Measurements from ENCODE around the gene ZG16B. TPM values are rescaled to one million over a fixed set of nuclear protein-coding genes. Genes with fewer than 3 reads are reported as not detected.

ZG16B gene
- 0.48 TPM for polyA plus RNA-seq (ENCODE audit: insufficient read length)
- long read RNA-seq, donor 1 = 0 reads
- long read RNA-seq, donor 2 = 0 reads
- long read RNA-seq, donor 3 = 0 reads
- long read RNA-seq, donor 4 = 0 reads
- long read RNA-seq, donor 5 = 0 reads
- long read RNA-seq, donor 6 = 0 reads
- long read RNA-seq, donor 7, partial matches to known transcripts = 0 of 1 reads
- long read RNA-seq, donor 7, other reads (novel, unspliced or antisense) = 0 of 1 reads
- long read RNA-seq, donor 8 = 0 reads

- DNase-seq = no peak
Observed at GRCh38 chr16:2829501-2830354, at the start of gene ZG16B. Gene ZG16B (plus strand): TSS chr16:2830303. CDS start chr16:2830442, 139 bp downstream.

DNA sequence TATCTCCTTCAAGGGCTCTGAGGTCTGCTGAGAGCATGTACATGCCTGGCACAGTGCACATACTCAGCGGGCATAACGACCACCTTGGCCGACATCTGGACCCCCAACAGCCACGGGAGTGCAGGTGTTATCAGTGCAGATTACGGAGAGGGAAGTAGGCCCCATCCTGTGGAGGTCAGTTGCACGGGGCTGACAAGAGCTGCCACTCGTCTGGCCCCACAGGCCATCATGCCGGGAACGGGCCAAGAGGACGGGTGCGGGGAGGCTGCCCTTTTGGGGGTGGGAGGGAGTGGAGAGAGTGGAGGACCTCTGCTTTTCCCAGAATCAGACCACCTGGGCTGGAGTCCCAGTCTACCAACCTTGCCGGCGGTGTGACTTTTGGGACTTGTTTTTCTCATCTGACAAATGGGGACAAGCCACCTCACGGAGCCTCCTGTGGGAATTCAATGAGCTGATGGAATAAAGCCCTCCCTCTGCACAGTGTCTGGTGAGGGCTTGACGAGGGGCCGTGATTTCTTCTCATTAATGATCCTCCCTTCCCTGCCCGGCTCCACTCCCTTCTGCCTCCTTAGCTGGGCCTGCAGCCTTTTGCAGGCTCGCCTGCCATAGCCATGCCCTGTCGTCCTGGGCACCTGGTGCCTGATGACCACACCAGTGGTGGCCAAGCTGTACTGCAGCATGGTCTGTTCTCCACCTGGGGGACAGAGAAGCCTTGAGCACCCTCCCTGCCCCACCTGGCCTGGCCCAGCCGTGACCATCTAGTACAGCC, 47.3 kb upstream of the ZG16B start:
- DNase-seq = no peak

GRCh38 chr16:2783581-2784357, 46.3 kb upstream of the ZG16B start:
- no peak for DNase-seq

GRCh38 chr16:2784358-2785100, 45.6 kb upstream of the ZG16B start:
- no peak for DNase-seq

DNA sequence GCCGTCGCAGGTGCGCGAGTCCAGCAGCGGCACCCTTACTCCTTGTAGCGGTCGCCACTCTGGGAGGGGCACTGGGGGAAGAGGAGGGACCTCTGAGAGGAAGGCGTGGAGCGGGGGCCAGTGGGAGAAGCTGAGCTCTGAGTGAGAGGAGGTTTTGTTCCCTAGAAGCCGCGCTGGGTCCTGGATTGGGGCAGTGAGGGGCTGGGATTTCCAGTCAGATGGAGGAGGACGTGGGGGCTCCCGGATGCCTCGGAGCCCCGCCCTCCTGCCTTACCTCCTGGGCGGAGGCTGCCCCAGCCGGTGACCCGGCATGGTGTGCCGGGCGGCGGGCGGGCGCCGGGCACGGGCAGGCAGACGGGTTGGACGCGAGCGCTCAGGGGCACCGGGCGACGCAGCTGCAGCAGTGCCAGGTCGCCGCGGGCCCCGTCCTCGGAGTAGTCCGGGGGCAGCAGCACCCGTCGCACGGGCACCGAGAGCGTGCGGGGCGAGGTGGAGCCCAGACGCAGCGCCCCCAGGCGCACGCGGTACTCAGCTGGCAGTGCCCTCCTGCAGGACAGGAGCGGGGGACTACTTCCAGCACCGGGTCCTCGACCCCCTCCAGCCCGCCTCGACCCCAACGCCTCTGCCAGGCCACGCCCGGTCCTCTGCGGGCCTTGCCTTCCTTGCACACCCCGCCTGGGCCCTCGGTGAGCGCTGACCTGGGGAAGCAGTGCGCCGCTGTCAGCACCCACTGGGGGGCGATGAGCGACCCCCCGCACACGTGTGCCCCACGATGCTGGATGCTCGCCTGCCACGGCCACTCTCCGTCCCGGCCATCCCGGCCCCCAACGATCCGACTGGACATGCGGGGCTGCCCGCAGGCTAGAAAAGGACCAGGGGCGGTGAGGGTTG, 44.8 kb upstream of the ZG16B start:
- no peak for DNase-seq

DNA sequence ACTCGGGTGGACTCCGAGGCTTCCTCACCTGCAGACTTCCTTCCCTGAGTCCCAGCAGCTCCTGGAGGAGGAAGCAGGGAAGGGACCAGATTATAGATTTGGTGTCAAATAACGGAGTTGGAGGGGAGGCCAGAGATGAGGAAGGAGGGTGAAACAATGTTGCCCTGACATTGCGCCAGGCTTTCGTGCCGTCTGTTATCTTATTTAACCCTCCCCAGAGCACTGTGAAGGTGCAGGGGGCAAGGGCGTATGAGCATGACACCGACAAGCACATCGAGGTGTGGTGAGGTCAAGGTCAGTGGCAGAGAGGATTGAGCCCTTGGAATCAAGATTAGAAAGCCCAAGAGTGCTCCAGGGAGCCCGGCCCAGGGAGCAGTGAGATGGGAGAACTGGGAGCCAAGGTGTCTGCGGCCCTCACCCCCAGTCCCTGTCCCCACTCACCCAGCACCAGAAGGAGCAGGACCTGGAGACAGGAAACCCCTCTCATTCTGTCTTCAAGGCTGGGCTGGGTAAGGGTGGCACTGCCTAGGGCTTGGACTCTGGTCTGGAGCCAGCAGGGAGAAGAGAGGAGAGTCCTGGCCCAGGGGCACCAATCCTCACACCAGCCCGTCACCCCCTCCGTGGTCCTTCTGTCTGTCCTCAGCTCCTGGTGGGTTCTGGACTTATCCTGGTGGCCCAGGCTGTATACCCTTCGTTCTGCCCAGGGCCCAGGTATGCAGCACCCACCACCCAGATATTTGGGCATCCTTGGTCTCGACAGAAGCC, 43.9 kb upstream of the ZG16B start:
- DNase-seq = no peak

GRCh38 chr16:2786826-2787151, 43.3 kb upstream of the ZG16B start:
- no peak for DNase-seq

DNA sequence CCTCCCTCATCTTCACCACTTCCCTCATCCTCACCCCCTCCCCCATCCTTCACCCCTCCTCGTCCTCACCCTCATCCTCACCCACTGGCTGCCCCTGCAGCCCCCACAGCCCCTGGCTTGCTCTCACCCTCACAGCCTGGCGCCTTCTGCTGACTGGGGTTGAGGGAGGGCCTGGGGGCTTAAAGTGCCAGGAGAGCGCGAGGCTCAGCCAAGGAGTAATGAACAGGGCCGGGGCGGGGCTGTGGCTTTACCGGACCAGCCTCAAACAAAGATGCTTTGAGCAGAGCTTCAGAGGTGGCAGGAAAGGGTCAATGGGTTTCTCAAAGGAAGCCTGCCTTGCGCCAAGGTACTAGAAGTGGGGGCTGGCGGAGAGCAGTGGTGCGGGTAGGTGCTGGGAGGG, 42.7 kb upstream of the ZG16B start, which contains the start of gene PRSS33:
Gene PRSS33, minus strand, starts transcription at position 155 of the 400 bp plus-strand sequence. CDS start 1,013 bp downstream, outside the sequence.
- no peak for DNase-seq

- no peak for DNase-seq
Observed at GRCh38 chr16:2787961-2788360, 42.1 kb upstream of the ZG16B start.

DNA sequence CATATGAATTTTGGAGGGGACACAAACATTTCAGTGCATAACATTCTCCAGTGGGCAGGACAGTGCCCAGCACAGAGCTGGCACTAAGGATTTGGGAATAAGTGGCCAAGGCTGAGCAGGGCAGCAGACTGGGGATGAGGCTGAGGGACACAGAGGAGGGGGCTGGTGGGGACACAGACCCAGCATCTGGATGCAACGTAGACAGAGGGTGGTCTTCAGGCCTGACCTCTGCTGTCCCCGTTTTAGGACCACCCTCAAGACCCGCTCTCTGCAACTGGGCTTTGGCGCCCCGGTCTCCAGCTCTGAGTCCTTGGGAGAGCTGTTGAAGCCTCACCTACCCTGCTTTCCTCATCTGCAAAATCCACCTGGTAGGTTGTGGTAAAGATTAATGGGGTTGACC, 39.5 kb upstream of the ZG16B start:
- DNase-seq = no peak

- no peak for DNase-seq
Observed at GRCh38 chr16:2791174-2791573, 38.9 kb upstream of the ZG16B start.

DNA sequence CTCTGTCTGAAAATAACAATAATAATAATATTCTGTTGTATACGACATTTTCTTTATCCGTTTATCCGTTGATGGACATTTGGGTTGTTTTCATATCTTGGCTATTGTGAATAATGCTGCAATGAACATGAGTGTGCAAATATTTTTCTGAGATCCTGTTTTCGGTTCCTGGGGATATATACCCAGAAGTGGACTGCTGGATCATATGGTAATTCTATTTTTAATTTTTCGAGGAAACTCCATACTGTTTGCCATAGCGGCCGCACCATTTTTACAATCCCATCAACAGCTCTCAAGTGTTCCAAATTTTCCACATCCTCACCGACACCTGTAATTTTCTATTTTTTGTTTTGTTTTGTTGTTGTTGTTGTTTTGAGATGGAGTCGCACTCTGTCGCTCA, 37.2 kb upstream of the ZG16B start:
- DNase-seq = no peak

DNA sequence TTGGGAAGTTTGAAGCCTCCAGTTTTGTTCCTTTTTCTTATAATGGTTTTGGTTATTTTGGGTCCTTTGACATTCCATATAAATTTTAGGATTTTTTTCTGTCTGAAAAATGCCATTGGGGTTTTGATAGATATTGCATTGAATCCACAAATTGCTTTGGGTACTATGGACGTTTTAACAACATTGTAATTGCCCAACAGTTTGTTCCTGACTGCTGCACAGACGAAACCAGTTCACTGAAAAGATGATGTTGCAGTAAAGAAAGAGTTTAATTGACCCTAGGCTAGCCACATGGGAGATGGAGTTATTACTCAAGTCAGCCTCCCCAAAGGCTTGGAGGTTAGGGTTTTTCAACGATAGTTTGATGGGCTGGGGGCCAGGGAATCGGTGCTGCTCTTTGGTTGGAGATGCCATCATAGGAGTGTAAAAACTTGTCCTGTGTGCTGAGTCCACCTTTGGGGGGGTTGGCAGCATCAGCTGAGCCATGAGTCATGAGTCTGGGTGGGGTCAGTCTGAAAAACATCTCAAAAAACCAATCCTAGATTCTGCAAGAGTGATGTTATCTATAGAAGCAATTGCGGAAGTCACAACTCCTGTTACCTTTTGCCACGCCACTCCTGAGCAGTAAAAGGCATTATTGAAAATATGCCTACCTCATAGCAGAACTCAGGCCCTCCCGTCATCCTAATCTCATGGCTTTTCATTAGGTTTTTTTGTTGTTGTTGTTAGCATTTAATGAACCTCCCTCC, 34.5 kb upstream of the ZG16B start:
- DNase-seq = no peak

DNA sequence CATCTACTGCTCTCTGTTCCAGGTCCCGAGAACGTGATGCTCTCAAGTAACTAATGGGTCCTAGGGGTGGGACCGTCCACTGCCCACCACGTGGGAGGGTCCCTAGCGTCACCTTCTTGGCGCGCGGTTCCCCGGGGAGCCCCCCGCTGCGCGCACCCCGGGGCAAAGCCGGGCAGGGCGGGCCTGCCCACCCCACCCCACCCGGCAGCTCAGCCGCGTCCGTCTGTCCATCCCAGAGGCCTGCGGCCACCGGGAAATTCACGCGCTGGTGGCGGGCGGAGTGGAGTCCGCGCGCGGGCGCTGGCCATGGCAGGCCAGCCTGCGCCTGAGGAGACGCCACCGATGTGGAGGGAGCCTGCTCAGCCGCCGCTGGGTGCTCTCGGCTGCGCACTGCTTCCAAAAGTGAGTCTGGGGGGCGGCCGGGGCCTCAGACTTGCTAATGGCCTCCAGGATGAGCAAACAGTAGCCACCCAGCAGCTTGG, 31.3 kb upstream of the ZG16B start:
- no peak for DNase-seq

- no peak for DNase-seq
Observed at GRCh38 chr16:2799205-2799858, 30.8 kb upstream of the ZG16B start.

DNA sequence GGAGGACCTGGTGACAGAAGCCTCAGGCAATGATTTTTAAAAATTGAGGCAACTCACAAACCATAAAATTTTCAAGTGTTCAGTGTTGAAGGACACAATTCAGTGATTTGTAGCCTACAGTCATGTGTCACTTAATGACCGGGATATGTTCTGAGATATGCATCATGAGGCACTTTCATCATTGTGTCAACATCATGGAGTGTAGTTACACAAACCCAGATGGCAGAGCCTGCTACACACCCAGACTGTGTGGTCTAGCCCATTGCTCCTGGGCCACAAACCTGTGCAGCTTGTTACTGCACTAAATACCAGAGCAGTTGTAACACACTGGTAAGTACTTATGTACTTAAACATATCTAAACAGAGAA, 30.3 kb upstream of the ZG16B start:
- DNase-seq = no peak

GRCh38 chr16:2803545-2804195, 26.4 kb upstream of the ZG16B start:
- DNase-seq = no peak

GRCh38 chr16:2804728-2805127, 25.4 kb upstream of the ZG16B start:
- DNase-seq = no peak

Measured in left kidney (tissue), 8 donors.